GM19455 (cell line): ENCODE results near the gene GRK2.
"Not testable (repeated sequence)": the region's sequence is repeated elsewhere in the genome, so short reads cannot be mapped to it uniquely, and the experiment has no call there.

Experiments used
- ATAC-seq: cut with Tn5 transposase; IDR thresholded peaks from one replicate; pipeline ENCODE4 v1.9.1; 2021; ENCODE audit not compliant: unreplicated experiment

Gene GRK2

GRCh38 chr11:67253872-67254624 lies 12.2 kb upstream of the GRK2 start:
- ATAC-seq, result no peak

GRCh38 chr11:67254798-67255197 lies 11.5 kb upstream of the GRK2 start:
- no peak for ATAC-seq

GRCh38 chr11:67255353-67255752 lies 10.9 kb upstream of the GRK2 start:
- ATAC-seq, result no peak

DNA sequence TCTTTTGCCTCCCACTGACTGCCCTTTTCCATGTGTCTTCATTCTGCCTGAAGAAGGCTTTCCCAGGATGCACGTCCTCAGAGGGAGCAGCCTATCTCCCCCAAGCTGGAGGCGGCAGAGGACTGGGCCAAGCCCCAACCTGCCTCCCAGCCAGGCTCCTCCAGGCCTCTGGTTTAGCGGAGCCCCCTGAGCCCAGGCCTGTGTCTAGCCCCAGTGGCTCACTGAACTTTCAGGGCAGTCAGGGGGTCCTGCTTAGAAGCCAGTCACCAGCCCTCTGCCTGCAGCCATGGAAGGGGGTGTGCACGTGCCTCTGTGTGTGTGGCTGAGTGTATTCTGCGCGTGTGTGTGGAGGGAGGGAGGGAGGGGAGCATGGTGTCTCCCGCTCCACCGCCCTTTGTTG lies 10.4 kb upstream of the GRK2 start:
- no peak for ATAC-seq

- no peak for ATAC-seq
Observed at GRCh38 chr11:67256477-67257135, 9.7 kb upstream of the GRK2 start.

DNA sequence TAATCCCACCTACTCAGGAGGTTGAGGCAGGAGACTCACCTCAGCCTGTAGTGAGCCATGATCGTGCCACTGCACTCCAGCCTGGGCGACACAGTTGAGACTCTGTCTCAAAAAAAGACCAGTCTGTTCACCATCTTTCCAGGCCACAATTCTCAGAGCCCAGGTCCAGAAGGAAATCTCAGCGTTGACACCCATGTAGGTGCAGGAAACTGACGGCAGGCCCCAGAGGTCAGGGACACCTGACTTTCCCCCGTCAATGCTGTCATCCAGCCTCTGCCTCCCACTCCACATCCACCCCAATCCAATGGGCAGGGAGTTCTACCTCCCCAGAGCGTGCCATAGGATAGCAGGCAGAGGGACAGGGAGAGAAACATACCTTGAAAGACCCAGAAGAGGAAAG lies 5.9 kb upstream of the GRK2 start:
- no peak for ATAC-seq

- ATAC-seq, result not testable (repeated sequence)
Observed at GRCh38 chr11:67260885-67261639, 5.2 kb upstream of the GRK2 start.

GRCh38 chr11:67261640-67261945 lies 4.7 kb upstream of the GRK2 start:
- no peak for ATAC-seq

GRCh38 chr11:67261946-67262681 lies 4.2 kb upstream of the GRK2 start:
- no peak for ATAC-seq

- ATAC-seq, result no peak
Observed at GRCh38 chr11:67262731-67263675, 3.3 kb upstream of the GRK2 start.

GRCh38 chr11:67264260-67264659 lies 2.0 kb upstream of the GRK2 start:
- no peak for ATAC-seq

DNA sequence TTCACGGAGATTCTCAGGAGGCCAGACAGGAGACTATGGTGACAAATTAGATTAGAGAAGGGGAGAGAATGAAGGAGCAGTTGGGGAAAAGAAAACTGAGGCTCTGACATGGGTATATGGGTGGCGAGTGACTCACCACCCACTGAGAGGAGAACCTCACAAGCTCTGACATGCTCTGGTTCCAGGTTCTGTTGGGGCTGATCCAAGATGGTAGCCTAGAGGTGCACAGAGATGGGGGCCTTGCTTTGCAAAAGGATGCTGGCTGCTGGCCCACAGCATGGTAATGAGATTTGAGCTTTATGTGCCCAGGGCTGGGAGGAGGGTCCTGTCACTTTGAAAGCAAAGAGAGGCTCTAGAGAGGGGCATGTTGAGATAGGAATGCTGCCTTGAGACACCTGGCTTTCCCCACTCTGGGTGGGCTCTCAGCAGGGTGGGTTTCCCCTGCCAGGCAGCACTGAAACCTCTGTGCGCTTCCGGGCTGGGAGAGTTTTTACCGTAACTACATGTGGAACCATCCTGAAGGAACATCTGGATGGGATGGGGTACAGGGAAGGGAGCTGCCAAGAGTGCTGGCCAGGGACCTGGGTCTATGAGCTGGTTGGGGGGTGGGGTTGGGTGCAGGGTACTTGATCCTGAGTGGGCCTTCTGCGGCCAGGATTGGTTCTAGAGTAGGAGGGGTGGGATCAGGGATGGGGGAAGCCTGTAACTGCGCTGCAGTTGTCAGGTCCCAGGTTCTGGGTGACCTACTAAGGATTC lies 1.2 kb upstream of the GRK2 start:
- no peak for ATAC-seq

DNA sequence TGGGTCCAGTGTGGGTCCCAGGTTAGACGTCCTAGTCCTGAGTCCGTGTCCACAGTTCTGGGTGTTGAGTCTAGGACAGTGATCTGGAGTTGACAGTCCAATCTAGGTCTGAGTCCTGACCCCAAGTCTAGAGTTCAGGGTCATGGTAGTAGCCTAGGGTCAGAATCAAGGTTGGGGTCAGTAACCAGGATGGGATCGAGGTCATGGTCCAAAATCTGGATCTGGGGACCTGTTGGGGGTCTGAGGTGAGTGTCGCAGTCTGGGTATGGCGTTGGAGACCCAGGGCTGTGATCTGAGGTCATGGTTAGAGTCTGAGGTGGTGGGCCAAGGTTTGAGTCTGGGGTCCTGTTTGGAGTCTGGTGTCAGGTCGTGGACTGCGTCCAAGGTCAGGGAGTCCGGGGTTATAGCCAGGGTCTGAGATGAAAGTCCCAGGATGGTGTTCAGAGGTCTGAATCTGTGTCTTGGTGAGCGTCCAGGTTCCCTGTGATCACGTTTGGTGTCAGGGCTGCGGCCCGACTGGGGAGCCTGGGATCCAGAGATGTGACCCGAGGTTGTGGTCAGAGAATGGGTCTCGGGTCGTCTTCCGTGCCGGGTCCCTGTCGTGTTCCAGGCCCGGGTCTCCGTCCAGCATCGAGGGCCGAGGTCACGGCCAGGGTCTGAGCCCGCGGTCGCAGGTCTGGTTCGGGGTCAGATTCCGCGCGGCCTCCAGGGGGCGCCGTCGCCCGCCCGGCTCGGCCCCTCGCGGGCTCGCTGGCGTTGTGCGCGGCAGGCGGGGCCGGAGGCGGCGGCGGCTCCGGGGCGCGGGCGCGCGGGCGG lies 432 bp upstream of the GRK2 start:
- ATAC-seq, result peak; percentile 35

DNA sequence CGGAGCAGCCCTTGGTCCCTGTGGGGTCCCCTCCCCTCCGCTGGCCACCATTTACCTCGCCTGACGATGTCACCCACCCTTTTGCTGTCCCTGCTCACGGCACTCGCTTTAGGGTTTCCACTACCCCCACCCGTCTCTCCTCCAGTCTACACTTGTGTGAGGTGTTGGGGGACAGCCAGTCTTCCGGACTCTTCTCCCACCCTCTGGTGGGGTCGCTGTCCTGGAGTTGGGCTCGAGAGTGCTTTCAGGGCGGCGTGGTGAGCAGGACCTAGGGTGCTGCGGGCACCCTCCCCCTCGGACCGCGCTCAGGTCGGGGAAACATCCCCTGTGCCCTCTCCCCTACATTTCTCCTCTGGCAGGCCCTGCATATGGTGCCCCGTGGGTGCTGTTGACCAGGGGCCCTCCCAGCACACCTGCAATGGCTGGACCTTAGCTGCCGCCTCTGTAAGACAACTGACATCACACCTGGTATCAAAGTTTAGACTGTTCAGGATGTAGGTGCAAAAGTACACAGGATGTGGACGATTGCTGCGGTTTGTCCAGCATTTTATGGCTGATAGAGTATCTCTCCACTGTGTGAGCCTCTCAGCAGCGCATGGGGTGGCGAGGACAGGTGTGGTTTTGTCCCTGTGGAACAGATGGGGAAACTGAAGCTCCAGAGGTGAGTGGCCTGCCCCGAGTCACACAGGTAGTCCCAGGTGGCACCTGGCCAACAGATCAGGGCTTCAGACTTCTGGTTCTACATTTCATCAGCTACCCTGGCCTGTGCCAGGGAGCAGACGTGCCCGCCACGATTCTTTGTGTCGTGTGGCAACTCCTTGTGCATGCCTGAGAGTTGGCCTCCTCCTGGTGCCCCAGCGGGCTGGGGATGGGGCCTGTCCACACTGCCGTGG lies 1.2 kb downstream of the GRK2 start:
- no peak for ATAC-seq

- ATAC-seq, result peak; percentile 44
Observed at GRCh38 chr11:67268081-67268961, 2.0 kb downstream of the GRK2 start.

- ATAC-seq, result no peak
Observed at GRCh38 chr11:67268962-67269268, 2.6 kb downstream of the GRK2 start.
